ENCODE data around the gene CHD9NB. TPM values are rescaled to one million over a fixed set of nuclear protein-coding genes. Genes with fewer than 3 reads are reported as not detected.

Gene CHD9NB
- total RNA-seq, 1 donor from 2014 or later: 0.26 TPM

Other genes with a start within 250 kb of the CHD9NB start
- 33.8 and 35.3 TPM in 2 replicates for gene CHD9, start 2.1 kb upstream of the CHD9NB start, total RNA-seq

Data from bronchial epithelial cell (primary cell).